Fibroblast of lung (primary cell): Measurements from ENCODE around the gene VGLL4. TPM values are rescaled to one million over a fixed set of nuclear protein-coding genes. Genes with fewer than 3 reads are reported as not detected.

Experiments
- DNase-seq, 2 donors: peaks; one replicate each; pipeline versions ENCODE4 v3.0.0 to v3.0.0-alpha.2; 2010; ENCODE audit warnings: low read depth in 2 of 2
- H2AFZ ChIP-seq: 2 replicates; pipeline ENCODE4 v1.5.1; 2012; ENCODE audit warnings: low read length, control low read depth, inconsistent platforms
- H3K27ac ChIP-seq: 2 replicates; pipeline ENCODE4 v1.5.1; 2011; ENCODE audit warnings: low read length, control low read depth; ENCODE audit not compliant: insufficient read depth
- H3K27me3 ChIP-seq: 2 replicates; pipeline ENCODE4 v1.5.1; 2011; ENCODE audit warnings: mild to moderate bottlenecking, low read length; ENCODE audit not compliant: control insufficient read depth, insufficient read depth
- H3K36me3 ChIP-seq: 2 replicates; pipeline ENCODE4 v1.5.1; 2011; ENCODE audit warnings: low read length; ENCODE audit not compliant: control insufficient read depth, insufficient read depth
- H3K4me1 ChIP-seq: 2 replicates; pipeline ENCODE4 v1.5.1; 2011; ENCODE audit warnings: low read length; ENCODE audit not compliant: control insufficient read depth, insufficient read depth; ENCODE audit errors: extremely low read depth
- H3K4me2 ChIP-seq: 2 replicates; pipeline ENCODE4 v1.5.1; 2011; ENCODE audit warnings: low read length, control low read depth; ENCODE audit not compliant: insufficient read depth; ENCODE audit errors: extremely low read depth
- H3K4me3 ChIP-seq, 4 experiments: fragments of 200-600 bp in 1 of 4; sonication (generic) in 1 of 4; replicated peaks in 1 of 4; 2 replicates each; pipeline ENCODE4 v1.5.1; 2011 to 2016; ENCODE audit warnings: low read length in 4 of 4, low read depth in 3 of 4, mild to moderate bottlenecking in 3 of 4, control low read depth in 2 of 4, inconsistent platforms in 1 of 4, mixed read lengths in 1 of 4; ENCODE audit not compliant: insufficient read depth in 1 of 4; ENCODE audit errors: control extremely low read depth in 1 of 4
- H3K79me2 ChIP-seq: 2 replicates; pipeline ENCODE4 v1.5.1; 2012; ENCODE audit warnings: mild to moderate bottlenecking, low read length, inconsistent platforms; ENCODE audit not compliant: control insufficient read depth, insufficient read depth
- H3K9ac ChIP-seq: 2 replicates; pipeline ENCODE4 v1.5.1; 2011; ENCODE audit warnings: mild to moderate bottlenecking, low read length, control low read depth; ENCODE audit not compliant: insufficient read depth
- H3K9me3 ChIP-seq: 2 replicates; pipeline ENCODE4 v1.5.1; 2012; ENCODE audit warnings: low read depth, low read length; ENCODE audit not compliant: control insufficient read depth, insufficient read depth
- H4K20me1 ChIP-seq: 2 replicates; pipeline ENCODE4 v1.5.1; 2011; ENCODE audit warnings: low read length; ENCODE audit not compliant: control insufficient read depth, insufficient read depth; ENCODE audit errors: extremely low read depth
- EZH2 ChIP-seq: IDR thresholded peaks from 2 replicates; pipeline ENCODE4 v1.5.1; 2012; ENCODE audit warnings: low read length, control low read depth, mild to moderate bottlenecking; ENCODE audit errors: missing control alignments
- polyA plus RNA-seq, 2 donors: library from polyadenylated mRNA; depleted of rRNA in 1 of 2; stranded (reverse) in 1 of 2; unstranded in 1 of 2; fragments of >200 nt; gene quantifications; 2 replicates each; pipeline ENCODE4 v1.2.1, GENCODE V29; 2011 to 2012; ENCODE audit warnings: missing spikeins in 1 of 2
- total RNA-seq: library from RNA; depleted of rRNA; stranded (reverse); fragments of >200 nt; gene quantifications from 2 replicates; pipeline ENCODE4 v1.2.1, GENCODE V29; 2014
- TF ChIP-seq, protein P1 (sequence below), 2 donors: IDR thresholded peaks in 1 of 2; conservative IDR thresholded peaks in 1 of 2; 1 replicate in 1 of 2; 2 replicates in 1 of 2; pipeline ENCODE4 v1.5.1; 2011 to 2012; ENCODE audit warnings: low read length in 2 of 2, control low read depth in 1 of 2, inconsistent platforms in 1 of 2, low read depth in 1 of 2, mild to moderate bottlenecking in 1 of 2

The VGLL4 gene
- total and polyA plus RNA-seq, 2 donors (not counting 1 experiment from before 2014, with no cell fraction given): 18.4 to 34.7 TPM

DNA sequence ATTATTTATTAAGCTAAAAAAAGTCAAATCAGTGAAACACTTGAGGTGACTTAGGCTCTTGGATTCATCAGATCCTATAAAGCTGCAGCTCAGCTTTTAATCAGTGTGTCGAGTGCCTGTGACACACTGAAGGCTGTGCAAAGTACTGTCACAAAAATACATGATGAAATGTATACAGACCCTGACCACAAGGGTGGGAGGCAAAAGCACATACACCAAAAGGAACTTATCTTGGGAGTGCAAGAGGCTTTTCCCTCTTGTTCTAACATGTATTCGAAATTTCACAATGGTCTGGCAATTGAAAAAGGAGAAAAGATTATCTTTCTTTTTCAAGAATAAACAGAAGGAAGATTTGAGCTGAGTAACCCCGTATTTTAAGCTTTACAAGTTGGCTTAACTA lies 35.9 kb downstream of the VGLL4 start:
- Histone ChIP-seq H3K4me2 (peak overlapping the region; percentile 52), H3K27ac (peak overlapping the region; percentile 8), H3K4me3 (no peak overlapping the region)

DNA sequence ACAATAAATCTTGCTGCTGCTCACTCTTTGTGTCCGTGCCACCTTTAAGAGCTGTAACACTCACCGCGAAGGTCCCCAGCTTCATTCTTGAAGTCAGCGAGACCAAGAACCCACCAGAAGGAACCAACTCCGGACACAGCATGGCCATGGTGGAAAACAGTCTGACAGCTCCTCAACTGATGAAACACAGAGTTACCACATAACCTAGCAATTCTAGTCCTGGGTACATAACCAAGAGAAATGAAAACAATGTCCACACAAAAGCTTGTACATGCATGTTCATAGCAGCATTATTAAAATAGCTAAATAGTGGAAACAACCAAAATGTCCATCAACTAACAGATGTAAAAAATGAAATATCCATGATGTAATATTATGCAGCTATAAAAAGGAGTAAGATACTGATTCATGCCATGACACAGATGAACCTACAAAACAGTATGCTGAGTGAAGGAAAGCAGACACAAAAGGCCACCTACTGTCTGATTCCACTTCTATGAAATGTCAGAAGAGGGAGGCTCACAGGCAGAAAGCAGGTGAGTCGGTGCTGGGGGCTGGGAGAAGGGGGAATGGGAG lies 36.8 kb downstream of the VGLL4 start:
- no peaks in the 10 kb centered on the region for H4K20me1 ChIP-seq
- no peak overlapping the region for H3K9ac ChIP-seq
- no peak overlapping the region for H3K27ac ChIP-seq
- H3K4me3 ChIP-seq: no peak overlapping the region
- DNase-seq: no peak
- H3K79me2 ChIP-seq: peaks cover 83% of the 10 kb centered on the region
- no peak overlapping the region for H2AFZ ChIP-seq
- TF ChIP-seq EZH2: no peak
- TF ChIP-seq, protein P1, sequence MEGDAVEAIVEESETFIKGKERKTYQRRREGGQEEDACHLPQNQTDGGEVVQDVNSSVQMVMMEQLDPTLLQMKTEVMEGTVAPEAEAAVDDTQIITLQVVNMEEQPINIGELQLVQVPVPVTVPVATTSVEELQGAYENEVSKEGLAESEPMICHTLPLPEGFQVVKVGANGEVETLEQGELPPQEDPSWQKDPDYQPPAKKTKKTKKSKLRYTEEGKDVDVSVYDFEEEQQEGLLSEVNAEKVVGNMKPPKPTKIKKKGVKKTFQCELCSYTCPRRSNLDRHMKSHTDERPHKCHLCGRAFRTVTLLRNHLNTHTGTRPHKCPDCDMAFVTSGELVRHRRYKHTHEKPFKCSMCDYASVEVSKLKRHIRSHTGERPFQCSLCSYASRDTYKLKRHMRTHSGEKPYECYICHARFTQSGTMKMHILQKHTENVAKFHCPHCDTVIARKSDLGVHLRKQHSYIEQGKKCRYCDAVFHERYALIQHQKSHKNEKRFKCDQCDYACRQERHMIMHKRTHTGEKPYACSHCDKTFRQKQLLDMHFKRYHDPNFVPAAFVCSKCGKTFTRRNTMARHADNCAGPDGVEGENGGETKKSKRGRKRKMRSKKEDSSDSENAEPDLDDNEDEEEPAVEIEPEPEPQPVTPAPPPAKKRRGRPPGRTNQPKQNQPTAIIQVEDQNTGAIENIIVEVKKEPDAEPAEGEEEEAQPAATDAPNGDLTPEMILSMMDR (conservative IDR thresholded peaks at IDR 0.05 in 1 of 2, IDR thresholded peaks at IDR 0.05 in 1 of 2; ENCODE audit: low read depth in 1 of 2, low read length in 2 of 2): no peak
- no peaks in the 10 kb centered on the region for H3K27me3 ChIP-seq
- no peak overlapping the region for H3K4me2 ChIP-seq
- peaks cover 18% of the 10 kb centered on the region for H3K4me1 ChIP-seq
- no peaks in the 10 kb centered on the region for H3K36me3 ChIP-seq
- no peaks in the 10 kb centered on the region for H3K9me3 ChIP-seq

More for the DNA sequence above, 35.9 kb downstream of the VGLL4 start:
- DNase-seq: peak; percentile 54 to 73
- Histone ChIP-seq H3K9ac (no peak overlapping the region), H3K9me3 (no peaks in the 10 kb centered on the region), H4K20me1 (no peaks in the 10 kb centered on the region), H3K79me2 (peaks cover 81% of the 10 kb centered on the region), H2AFZ (no peak overlapping the region), H3K27me3 (no peaks in the 10 kb centered on the region), H3K4me1 (peaks cover 18% of the 10 kb centered on the region), H3K36me3 (no peaks in the 10 kb centered on the region)
- TF ChIP-seq, protein P1 (conservative IDR thresholded peaks at IDR 0.05 in 1 of 2, IDR thresholded peaks at IDR 0.05 in 1 of 2; ENCODE audit: low read depth in 1 of 2, low read length in 2 of 2): no peak
- TF ChIP-seq EZH2: no peak

DNA sequence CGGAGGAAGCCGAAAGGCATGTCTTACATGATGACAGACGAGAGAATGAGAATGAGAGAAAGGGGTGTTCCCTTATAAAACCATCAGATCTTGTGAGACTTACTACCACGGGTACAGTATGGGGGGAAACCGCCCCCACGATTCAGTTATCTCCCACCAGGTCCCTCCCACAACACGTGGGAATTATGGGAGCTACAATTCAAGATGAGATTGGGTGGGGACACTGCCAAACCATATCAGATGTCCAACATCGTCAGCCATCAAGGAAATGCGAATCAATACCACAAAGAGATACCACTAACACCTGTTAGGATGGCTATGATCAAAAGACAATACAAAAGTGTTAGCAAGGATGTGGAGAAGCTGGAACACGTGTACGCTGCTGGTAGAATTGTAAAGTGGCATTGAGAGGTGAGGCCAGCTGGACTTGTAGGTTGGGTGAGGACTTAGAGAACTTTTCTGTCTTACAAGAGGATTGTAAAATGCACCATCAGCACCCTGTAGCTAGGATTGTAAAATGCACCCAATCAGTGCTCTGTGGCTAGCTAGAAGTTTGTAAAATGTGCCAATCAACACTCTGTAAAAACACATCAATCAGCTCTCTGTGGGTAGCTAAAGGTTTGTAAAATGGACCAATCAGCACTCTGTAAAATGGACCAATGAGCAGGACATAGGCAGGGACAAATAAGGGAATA lies 37.5 kb downstream of the VGLL4 start:
- Histone ChIP-seq H3K4me1 (peaks cover 24% of the 10 kb centered on the region), H3K9me3 (no peaks in the 10 kb centered on the region), H3K9ac (no peak overlapping the region), H2AFZ (no peak overlapping the region), H4K20me1 (no peaks in the 10 kb centered on the region), H3K27me3 (no peaks in the 10 kb centered on the region), H3K4me2 (no peak overlapping the region), H3K27ac (no peak overlapping the region), H3K36me3 (no peaks in the 10 kb centered on the region), H3K4me3 (no peak overlapping the region), H3K79me2 (peaks cover 82% of the 10 kb centered on the region)
- DNase-seq: no peak
- TF ChIP-seq EZH2: no peak
- TF ChIP-seq, protein P1 (conservative IDR thresholded peaks at IDR 0.05 in 1 of 2, IDR thresholded peaks at IDR 0.05 in 1 of 2; ENCODE audit: low read depth in 1 of 2, low read length in 2 of 2): no peak
